Measurements from ENCODE around the gene CLRN2. TPM values are rescaled to one million over a fixed set of nuclear protein-coding genes. Genes with fewer than 3 reads are reported as not detected.
A peak's percentile ranks its signal among the peaks of the same experiment; 100 is the strongest.

The CLRN2 gene
- total RNA-seq, 1 experiment from 2014 or later = not detected

- no peak overlapping the region for H3K4me3 ChIP-seq
- peaks cover 30% of the 10 kb centered on the region for H3K36me3 ChIP-seq
- H3K27me3 ChIP-seq = no peaks in the 10 kb centered on the region
- H3K9me3 ChIP-seq (replicated peaks) = no peaks in the 10 kb centered on the region
- no peak for DNase-seq
- H3K4me1 ChIP-seq = peaks cover 30% of the 10 kb centered on the region
- no peak overlapping the region for H3K27ac ChIP-seq
These were observed 22.1 kb upstream of the CLRN2 start for GRCh38 chr4:17492876-17493275.

GRCh38 chr4:17493619-17494018 lies 21.3 kb upstream of the CLRN2 start:
- Histone ChIP-seq H3K27me3 (no peaks in the 10 kb centered on the region), H3K4me1 (peaks cover 30% of the 10 kb centered on the region), H3K4me3 (no peak overlapping the region), H3K9me3 (replicated peaks) (no peaks in the 10 kb centered on the region), H3K27ac (no peak overlapping the region), H3K36me3 (peaks cover 25% of the 10 kb centered on the region)
- no peak for DNase-seq

DNA sequence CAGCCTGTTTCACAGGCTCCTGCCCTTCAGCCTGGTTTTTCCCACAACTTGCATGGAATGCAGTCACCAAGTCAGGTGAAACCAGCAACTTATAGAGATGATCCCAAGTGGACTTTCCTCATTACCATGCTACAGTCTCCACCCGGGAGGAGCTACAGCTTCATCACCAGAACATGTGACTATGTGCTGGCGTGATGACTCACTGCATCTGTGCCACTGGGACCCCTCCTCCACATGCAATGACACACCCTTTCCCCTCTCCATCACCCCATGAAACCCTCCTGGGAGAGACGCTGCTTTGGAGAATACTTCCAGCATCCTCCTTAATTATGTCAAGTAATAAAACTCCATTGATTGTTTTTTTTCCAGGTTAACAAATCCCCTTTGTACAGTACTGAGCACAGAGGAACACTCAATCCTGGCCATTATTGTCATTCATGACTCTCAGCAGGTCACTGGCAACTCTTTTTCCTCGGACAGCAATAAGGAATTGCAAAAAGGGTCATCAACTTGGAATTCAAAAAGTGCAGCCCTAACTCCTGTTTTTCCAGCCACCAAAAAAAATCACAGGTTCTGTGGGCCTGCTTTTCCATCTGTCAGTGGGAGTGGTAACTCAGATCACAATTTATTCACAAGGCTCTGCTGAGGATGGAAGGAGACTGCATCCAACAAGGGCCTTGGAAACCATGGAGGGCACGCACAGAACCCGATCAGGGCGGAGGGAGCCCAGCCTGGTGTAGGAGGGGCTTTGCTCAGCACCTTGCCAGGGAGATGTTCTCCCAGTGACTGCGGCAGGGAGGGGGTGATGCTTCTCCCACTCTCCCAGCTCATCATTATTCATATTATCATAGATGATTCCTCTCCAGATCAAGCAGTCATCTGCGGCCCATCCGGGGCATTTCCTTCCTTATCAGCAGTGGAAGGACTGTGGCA lies 20.4 kb upstream of the CLRN2 start:
- H3K9me3 ChIP-seq (replicated peaks) = no peaks in the 10 kb centered on the region
- DNase-seq = no peak
- H3K27ac ChIP-seq = no peak overlapping the region
- H3K36me3 ChIP-seq = peaks cover 24% of the 10 kb centered on the region
- H3K27me3 ChIP-seq = no peaks in the 10 kb centered on the region
- H3K4me3 ChIP-seq = no peak overlapping the region
- H3K4me1 ChIP-seq = peaks cover 29% of the 10 kb centered on the region

DNA sequence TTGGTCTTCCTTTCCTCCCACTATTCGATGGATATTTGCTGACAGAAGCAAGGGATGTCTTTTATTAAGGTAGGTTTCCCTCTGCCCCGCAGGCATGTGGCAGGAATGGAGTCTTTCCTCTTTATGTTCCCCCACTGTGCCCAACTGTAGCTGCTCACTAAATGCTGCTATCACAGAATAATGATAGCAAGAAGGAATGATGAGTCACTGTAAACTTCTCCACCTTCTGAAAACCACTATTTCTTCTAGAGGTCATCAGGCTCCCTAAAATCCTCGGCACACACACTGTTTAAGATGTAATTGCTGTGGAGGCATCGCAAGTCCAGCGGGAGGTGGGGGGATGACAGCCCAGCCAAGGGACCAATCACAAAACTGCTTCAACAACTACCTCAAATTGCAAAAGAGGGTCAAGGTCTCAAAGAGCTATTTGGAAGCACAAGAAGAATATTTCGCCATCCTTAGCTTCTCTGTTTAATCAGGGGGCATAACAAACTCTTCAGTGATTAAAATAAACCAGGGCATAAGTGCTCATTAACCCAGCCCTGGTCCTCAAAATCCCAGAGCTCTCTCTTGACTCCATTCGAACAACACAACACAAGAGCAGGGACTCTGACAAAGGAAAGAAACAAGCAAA lies 17.0 kb upstream of the CLRN2 start:
- Histone ChIP-seq H3K4me3 (no peak overlapping the region), H3K9me3 (replicated peaks) (no peaks in the 10 kb centered on the region), H3K36me3 (peaks cover 40% of the 10 kb centered on the region), H3K4me1 (peaks cover 5% of the 10 kb centered on the region; the same call in 1 of the 2 replicates), H3K27me3 (no peaks in the 10 kb centered on the region), H3K27ac (no peak overlapping the region)
- DNase-seq = no peak

GRCh38 chr4:17500574-17500973 lies 14.4 kb upstream of the CLRN2 start:
- Histone ChIP-seq H3K9me3 (replicated peaks) (no peaks in the 10 kb centered on the region), H3K27ac (no peak overlapping the region), H3K4me3 (no peak overlapping the region), H3K36me3 (peaks cover 43% of the 10 kb centered on the region), H3K4me1 (peaks cover 17% of the 10 kb centered on the region), H3K27me3 (no peaks in the 10 kb centered on the region)
- no peak for DNase-seq

DNA sequence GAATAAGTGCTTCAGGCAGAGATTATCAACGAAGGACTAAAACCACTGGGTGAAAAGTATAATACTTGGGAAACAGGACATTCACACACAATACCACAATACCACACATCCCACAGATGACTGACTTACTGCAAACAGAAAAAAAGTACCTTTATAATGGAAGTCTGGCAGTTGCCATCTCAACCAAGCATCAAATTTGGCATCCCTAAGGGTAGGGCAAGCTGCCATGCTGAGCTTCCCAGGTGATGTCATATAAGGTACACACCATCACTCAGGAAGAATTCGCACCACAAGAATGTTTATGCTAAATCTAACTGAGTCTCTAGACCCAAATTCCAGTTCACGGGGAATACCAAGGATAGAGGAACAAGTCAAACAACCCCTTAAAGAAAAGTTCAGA lies 12.2 kb upstream of the CLRN2 start:
- no peak for DNase-seq
- H3K4me1 ChIP-seq = peaks cover 17% of the 10 kb centered on the region
- H3K9me3 ChIP-seq (replicated peaks) = no peaks in the 10 kb centered on the region
- no peak overlapping the region for H3K27ac ChIP-seq
- H3K27me3 ChIP-seq = no peaks in the 10 kb centered on the region
- H3K4me3 ChIP-seq = no peak overlapping the region
- H3K36me3 ChIP-seq = peaks cover 33% of the 10 kb centered on the region

- Histone ChIP-seq H3K36me3 (peaks cover 29% of the 10 kb centered on the region), H3K9me3 (replicated peaks) (no peaks in the 10 kb centered on the region), H3K4me3 (no peak overlapping the region), H3K27ac (peak overlapping the region; percentile 56), H3K4me1 (peaks cover 17% of the 10 kb centered on the region), H3K27me3 (no peaks in the 10 kb centered on the region)
- peak; percentile 74 to 89 for DNase-seq
These were observed 10.9 kb upstream of the CLRN2 start for GRCh38 chr4:17504081-17504480.

- peaks cover 6% of the 10 kb centered on the region; the same call in 1 of the 2 replicates for H3K4me1 ChIP-seq
- H3K9me3 ChIP-seq (replicated peaks) = no peaks in the 10 kb centered on the region
- H3K4me3 ChIP-seq = no peak overlapping the region; the same call in 1 of the 2 replicates
- no peaks in the 10 kb centered on the region for H3K36me3 ChIP-seq
- no peak overlapping the region for H3K27ac ChIP-seq
- no peaks in the 10 kb centered on the region for H3K27me3 ChIP-seq
- DNase-seq = no peak
These were observed 4.4 kb upstream of the CLRN2 start for GRCh38 chr4:17510582-17510981.

DNA sequence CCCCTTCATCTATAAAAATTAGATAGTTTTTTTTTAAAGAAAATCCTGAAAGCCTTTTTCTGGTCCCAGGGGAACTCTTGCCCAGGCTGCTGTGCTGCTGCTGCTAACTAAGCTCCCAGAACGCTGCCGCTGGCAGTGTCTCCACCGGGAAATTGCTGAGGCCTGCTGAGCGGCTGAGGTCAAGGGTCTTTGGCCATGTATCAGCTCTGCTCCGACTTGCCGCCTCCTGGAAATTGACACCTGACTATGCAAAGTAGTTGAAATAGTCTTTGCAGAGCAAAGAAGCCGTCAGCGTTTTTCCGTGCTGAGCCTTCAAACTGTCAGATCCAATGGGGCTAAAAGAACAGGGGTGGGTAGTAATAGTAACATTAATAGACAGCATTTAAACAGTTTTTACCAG lies 3.9 kb upstream of the CLRN2 start:
- Histone ChIP-seq H3K9me3 (replicated peaks) (no peaks in the 10 kb centered on the region), H3K27me3 (no peaks in the 10 kb centered on the region), H3K4me3 (peak overlapping the region; percentile 87), H3K36me3 (no peaks in the 10 kb centered on the region), H3K4me1 (peaks cover 6% of the 10 kb centered on the region; the same call in 1 of the 2 replicates), H3K27ac (peak overlapping the region; percentile 39; the same call in 1 of the 2 replicates)
- peak in 1 of 2 experiments; percentile 34 for DNase-seq

GRCh38 chr4:17511509-17511949 lies 3.4 kb upstream of the CLRN2 start:
- DNase-seq = peak; percentile 57 to 62
- Histone ChIP-seq H3K4me1 (peaks cover 6% of the 10 kb centered on the region; the same call in 1 of the 2 replicates), H3K27me3 (no peaks in the 10 kb centered on the region), H3K9me3 (replicated peaks) (no peaks in the 10 kb centered on the region), H3K4me3 (peak overlapping the region; percentile 87), H3K36me3 (no peaks in the 10 kb centered on the region), H3K27ac (peak overlapping the region; percentile 39)

DNA sequence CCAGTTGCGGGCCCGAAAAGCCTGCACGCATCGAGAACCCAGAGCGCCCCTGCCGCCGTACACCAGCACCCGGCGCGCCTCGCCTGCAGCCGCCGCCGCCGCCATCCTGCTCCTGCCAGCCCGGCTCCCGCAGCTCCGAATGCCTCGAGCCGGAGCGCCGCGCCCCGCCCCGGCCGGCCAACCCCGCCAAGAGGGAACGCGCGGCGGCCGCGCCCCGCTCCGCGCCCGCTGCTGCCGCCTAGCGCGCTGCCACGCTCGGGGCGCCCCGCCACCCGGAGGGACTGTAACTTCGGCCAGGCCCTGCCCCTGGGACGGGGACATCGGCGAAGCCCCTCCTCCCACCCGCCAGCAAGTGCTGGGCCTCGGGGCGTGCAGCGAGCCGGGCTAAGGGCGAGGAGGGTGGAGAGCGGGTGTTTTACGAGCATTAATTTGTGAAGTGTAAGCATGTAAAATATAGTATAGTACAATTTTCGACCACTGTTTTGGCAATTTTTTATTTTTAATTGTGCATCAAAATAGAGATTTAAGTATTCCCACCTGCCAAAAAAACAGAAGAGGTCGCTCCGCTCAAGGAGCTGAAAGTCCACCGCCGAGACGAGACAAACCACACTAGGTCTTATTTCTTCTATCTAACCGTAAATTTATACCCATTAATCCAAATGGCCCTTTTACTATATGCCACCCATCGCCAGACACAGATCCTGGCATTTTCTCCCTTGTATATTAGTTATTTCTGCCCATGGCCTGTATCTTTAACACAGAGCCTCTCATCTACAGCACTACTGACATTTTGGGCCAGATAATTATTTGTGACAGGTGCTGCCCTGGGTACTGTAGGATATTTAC lies 2.8 kb upstream of the CLRN2 start, which contains the start of gene QDPR:
TSS of gene QDPR (minus strand) at position 141 of the 846 bp plus-strand sequence. CDS start at position 105, 36 bp downstream.
- peak; percentile 86 to 87 for DNase-seq
- Histone ChIP-seq H3K36me3 (no peaks in the 10 kb centered on the region), H3K27me3 (no peaks in the 10 kb centered on the region), H3K4me1 (peaks cover 6% of the 10 kb centered on the region; the same call in 1 of the 2 replicates), H3K9me3 (replicated peaks) (no peaks in the 10 kb centered on the region), H3K27ac (peak within 1 kb of the TSS; percentile 39), H3K4me3 (peak within 1 kb of the TSS; percentile 87)

DNA sequence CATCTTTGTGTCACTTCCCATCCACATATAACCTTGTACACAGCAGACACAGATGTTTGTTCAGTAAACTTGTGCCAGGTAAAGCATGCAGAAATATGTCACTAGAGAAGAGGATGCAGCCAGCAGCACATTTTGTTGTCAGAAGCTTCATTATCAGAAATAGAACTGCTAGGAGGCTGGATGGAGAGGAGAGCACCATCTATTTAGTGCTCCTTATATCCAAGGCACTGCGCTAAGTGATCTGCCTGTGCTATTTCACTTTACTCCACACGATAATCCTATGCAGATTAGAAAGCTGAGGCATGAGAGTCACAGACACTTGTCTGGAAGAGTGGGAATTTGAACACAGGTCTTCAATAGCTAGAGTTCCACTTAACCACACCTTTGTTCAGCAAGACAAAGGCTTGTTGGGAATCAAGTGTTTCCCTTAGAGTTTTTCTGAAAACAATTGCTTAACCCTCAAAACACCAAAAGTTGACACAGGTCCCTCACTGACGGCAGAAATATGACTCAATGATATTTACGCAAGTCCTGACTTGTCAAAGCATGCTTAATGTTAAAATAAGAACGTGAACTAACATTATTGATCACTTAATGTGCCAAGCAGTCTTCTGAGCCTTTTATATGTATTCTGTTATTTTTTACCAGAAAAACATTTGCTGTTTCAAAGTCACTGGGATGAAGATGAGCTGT lies 1.8 kb upstream of the CLRN2 start:
- no peak for DNase-seq

DNA sequence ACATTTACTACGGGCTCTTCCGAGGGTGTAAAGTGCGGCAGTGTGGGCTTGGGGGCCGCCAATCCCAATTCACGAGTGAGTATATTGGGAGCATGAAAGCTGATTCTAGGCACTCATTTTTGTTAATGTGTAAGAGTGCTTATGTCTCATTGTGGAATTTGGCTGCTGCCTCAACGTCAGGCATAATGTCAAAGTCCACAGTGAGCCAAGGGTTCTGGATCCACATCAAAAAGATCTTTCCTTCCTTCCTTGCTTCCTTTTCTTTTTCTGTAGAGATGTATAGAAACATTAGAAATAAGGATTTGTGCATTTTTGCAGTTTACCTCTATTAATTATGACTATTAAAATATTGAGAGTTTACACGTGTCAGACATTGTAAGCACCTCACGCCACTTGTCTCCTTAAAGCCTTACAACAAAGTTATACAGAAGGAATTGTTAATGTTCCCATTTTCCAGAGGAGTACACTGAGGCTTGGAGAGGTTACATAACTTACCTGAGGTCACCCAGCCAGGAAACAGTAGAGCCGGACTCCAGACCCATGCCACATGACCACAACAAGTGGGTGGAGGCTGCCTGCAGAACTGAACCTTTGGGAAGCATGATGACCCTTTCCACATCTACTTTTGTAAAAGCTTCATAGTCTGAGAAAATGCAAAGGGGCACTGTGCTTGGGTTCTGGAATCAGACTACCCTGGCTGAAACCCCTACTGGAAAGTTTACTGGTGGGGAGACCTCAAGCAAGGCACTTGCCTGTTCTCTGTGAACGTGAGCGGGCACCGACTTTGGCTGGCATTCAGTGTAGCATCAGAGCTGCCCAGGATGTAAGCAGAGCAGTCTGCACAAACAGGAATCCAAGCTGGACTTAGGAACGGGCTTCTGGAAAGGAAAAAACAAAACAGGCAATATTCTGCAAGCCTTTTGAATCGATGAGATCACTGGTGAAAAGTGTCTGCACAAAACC lies 761 bp downstream of the CLRN2 start:
- Histone ChIP-seq H3K4me3 (no peak overlapping the region), H3K9me3 (replicated peaks) (no peaks in the 10 kb centered on the region), H3K36me3 (no peaks in the 10 kb centered on the region), H3K27me3 (peaks cover 11% of the 10 kb centered on the region; the same call in 1 of the 2 replicates), H3K27ac (no peak overlapping the region), H3K4me1 (peaks cover 4% of the 10 kb centered on the region; the same call in 1 of the 2 replicates)
- no peak for DNase-seq

More for the DNA sequence above, 1.8 kb upstream of the CLRN2 start:
- Histone ChIP-seq H3K27me3 (no peaks in the 10 kb centered on the region), H3K9me3 (replicated peaks) (no peaks in the 10 kb centered on the region), H3K36me3 (no peaks in the 10 kb centered on the region), H3K27ac (no peak overlapping the region), H3K4me3 (no peak overlapping the region; the same call in 1 of the 2 replicates), H3K4me1 (peaks cover 6% of the 10 kb centered on the region; the same call in 1 of the 2 replicates)
